Measurements from ENCODE around the gene DGKI.

Gene DGKI

DNA sequence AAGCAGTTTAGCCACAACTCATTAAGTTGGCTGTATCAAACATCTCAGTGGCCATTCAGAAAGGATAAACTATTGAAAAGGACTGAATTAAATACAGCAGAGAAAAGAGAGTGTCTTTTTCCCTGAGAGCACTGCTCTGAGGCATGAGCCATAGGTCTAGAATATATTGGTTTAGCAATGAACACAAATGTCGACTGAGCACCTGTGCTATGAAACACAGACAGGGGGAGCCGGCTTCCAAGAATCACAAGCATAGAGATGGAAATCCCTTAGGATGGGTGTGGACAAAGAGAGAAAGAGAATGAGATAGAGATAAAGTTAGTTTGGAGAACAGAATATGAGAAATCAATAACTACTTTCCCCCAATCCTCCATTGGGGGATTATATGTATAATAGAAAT is 54.8 kb downstream of the DGKI start:
- WGBS = 81% methylated on average over 2 of the region's 2 CpGs
- H2BK120ac ChIP-seq (ENCODE audit: low read depth, low read length) = no peak overlapping the region

DNA sequence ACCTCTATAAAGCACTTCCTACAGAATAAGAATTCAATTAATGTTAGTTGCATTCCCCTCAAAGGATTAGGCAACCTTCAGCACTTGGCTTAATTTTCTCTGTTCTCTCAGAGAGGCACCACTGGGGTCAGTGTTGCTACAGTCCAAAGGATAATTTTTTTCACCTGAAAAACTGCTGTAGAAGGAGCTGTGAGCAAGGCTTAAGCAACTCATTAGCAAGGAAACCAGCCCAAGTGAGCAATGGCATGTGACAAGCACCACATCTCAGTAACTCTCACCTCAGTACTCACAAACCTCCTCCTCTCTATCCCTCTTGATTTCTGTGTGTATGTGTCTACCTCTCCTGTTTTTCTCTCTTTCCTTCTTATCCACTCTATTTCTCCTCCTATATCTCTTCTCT is 55.9 kb downstream of the DGKI start:
- H4K91ac ChIP-seq (ENCODE audit: low read length) = no peak overlapping the region
- no peaks in the 10 kb centered on the region for H3K27me3 ChIP-seq (ENCODE audit: control insufficient read depth in 1 of 2, insufficient read depth in 1 of 2, low read length in 2 of 2)
- H3K4me3 ChIP-seq (ENCODE audit: insufficient read depth in 1 of 2, low read depth in 1 of 2, low read length in 2 of 2) = no peak overlapping the region
- H3K23ac ChIP-seq (ENCODE audit: low read length in 2 of 2) = no peak overlapping the region
- no peaks in the 10 kb centered on the region for H3K4me1 ChIP-seq (ENCODE audit: control insufficient read depth, insufficient read depth, low read depth, low read length)
- H2BK5ac ChIP-seq (ENCODE audit: low read depth, low read length, poor library complexity, severe bottlenecking) = no peak overlapping the region
- H3K27ac ChIP-seq (ENCODE audit: low read length, poor library complexity, severe bottlenecking) = no peak overlapping the region
- H2AFZ ChIP-seq (ENCODE audit: low read depth, low read length) = no peak overlapping the region
- no peak overlapping the region for H3K18ac ChIP-seq (ENCODE audit: low read depth in 1 of 2, low read length in 2 of 2)
- no peak overlapping the region for H3K4me2 ChIP-seq (ENCODE audit: low read length, poor library complexity, severe bottlenecking)
- no peak overlapping the region for H4K8ac ChIP-seq (ENCODE audit: low read length)
- no peak overlapping the region for H2BK12ac ChIP-seq (ENCODE audit: low read length in 2 of 2)
- no peak for DNase-seq
- no peaks in the 10 kb centered on the region for H3K9me3 ChIP-seq (ENCODE audit: control insufficient read depth, low read length)
- H3K79me1 ChIP-seq (replicated peaks; ENCODE audit: low read length, poor library complexity, severe bottlenecking) = no peaks in the 10 kb centered on the region
- H3K9ac ChIP-seq (ENCODE audit: low read length) = no peak overlapping the region
- no peak overlapping the region for H3K4ac ChIP-seq (ENCODE audit: low read depth in 1 of 2, low read length in 2 of 2)
- no peak overlapping the region for H2BK15ac ChIP-seq (ENCODE audit: low read depth, poor library complexity, severe bottlenecking)
- H2AK5ac ChIP-seq (ENCODE audit: low read length, severe bottlenecking) = peak overlapping the region; percentile 42
- H2BK120ac ChIP-seq (ENCODE audit: low read depth, low read length) = no peak overlapping the region
- H3K14ac ChIP-seq (ENCODE audit: low read length in 2 of 2) = no peak overlapping the region
- H3K36me3 ChIP-seq (ENCODE audit: control insufficient read depth in 1 of 2, insufficient read depth in 2 of 2, low read depth in 1 of 2, low read length in 2 of 2) = no peaks in the 10 kb centered on the region

More for the DNA sequence above, 54.8 kb downstream of the DGKI start:
- H3K4me2 ChIP-seq (ENCODE audit: low read length, poor library complexity, severe bottlenecking) = no peak overlapping the region
- no peak overlapping the region for H4K8ac ChIP-seq (ENCODE audit: low read length)
- DNase-seq = no peak
- H3K79me1 ChIP-seq (replicated peaks; ENCODE audit: low read length, poor library complexity, severe bottlenecking) = no peaks in the 10 kb centered on the region
- no peaks in the 10 kb centered on the region for H3K36me3 ChIP-seq (ENCODE audit: control insufficient read depth in 1 of 2, insufficient read depth in 2 of 2, low read depth in 1 of 2, low read length in 2 of 2)
- H3K4ac ChIP-seq (ENCODE audit: low read depth in 1 of 2, low read length in 2 of 2) = no peak overlapping the region
- H2AFZ ChIP-seq (ENCODE audit: low read depth, low read length) = no peak overlapping the region
- no peak overlapping the region for H2BK15ac ChIP-seq (ENCODE audit: low read depth, poor library complexity, severe bottlenecking)
- H3K27me3 ChIP-seq (ENCODE audit: control insufficient read depth in 1 of 2, insufficient read depth in 1 of 2, low read length in 2 of 2) = no peaks in the 10 kb centered on the region
- H3K4me1 ChIP-seq (ENCODE audit: control insufficient read depth, insufficient read depth, low read depth, low read length) = no peaks in the 10 kb centered on the region
- H3K9me3 ChIP-seq (ENCODE audit: control insufficient read depth, low read length) = no peaks in the 10 kb centered on the region
- H3K27ac ChIP-seq (ENCODE audit: low read length, poor library complexity, severe bottlenecking) = no peak overlapping the region
- H3K14ac ChIP-seq (ENCODE audit: low read length in 2 of 2) = no peak overlapping the region
- H2AK5ac ChIP-seq (ENCODE audit: low read length, severe bottlenecking) = no peak overlapping the region
- H2BK5ac ChIP-seq (ENCODE audit: low read depth, low read length, poor library complexity, severe bottlenecking) = no peak overlapping the region
- H2BK12ac ChIP-seq (ENCODE audit: low read length in 2 of 2) = no peak overlapping the region
- H3K18ac ChIP-seq (ENCODE audit: low read depth in 1 of 2, low read length in 2 of 2) = no peak overlapping the region
- H4K91ac ChIP-seq (ENCODE audit: low read length) = no peak overlapping the region
- no peak overlapping the region for H3K9ac ChIP-seq (ENCODE audit: low read length)
- no peak overlapping the region for H3K4me3 ChIP-seq (ENCODE audit: insufficient read depth in 1 of 2, low read depth in 1 of 2, low read length in 2 of 2)
- no peak overlapping the region for H3K23ac ChIP-seq (ENCODE audit: low read length in 2 of 2)

DNA sequence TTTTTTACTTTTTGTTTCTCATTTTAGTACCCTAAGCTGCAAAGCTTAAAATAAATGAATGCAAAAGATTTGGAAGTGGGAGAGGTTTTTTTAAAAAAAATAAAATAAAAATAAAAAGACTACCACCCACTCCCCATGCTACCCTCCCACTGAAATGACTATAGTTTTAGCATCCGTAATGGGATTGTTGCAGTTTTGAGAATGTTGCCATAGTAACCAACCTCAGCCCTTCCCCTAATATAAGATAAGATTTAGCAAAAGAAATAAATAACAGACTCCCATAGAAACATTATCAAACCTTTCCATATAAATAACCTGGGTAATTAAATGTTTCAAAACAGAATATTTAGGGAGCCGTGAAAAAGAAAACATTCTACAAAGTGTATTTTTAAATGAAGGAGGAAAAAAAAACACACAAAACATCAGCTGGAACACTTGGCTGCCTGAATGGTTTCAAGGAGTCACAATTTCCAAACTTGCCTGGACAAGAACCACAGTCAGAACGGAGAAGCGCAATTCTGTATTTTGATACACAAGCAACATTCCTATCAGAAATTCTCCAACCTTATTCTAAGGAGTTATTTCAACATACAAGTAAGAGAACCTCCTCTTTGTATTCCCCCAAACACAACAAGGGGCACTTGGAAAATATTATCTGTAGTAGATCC is 57.4 kb downstream of the DGKI start:
- Histone ChIP-seq H3K27ac (ENCODE audit: low read length, poor library complexity, severe bottlenecking) (no peak overlapping the region), H4K91ac (ENCODE audit: low read length) (no peak overlapping the region), H3K9ac (ENCODE audit: low read length) (peak overlapping the region; percentile 69), H3K14ac (ENCODE audit: low read length in 2 of 2) (no peak overlapping the region), H2BK120ac (ENCODE audit: low read depth, low read length) (no peak overlapping the region), H3K23ac (ENCODE audit: low read length in 2 of 2) (no peak overlapping the region), H2BK15ac (ENCODE audit: low read depth, poor library complexity, severe bottlenecking) (no peak overlapping the region), H4K8ac (ENCODE audit: low read length) (no peak overlapping the region), H3K36me3 (ENCODE audit: control insufficient read depth in 1 of 2, insufficient read depth in 2 of 2, low read depth in 1 of 2, low read length in 2 of 2) (no peaks in the 10 kb centered on the region), H3K4me3 (ENCODE audit: insufficient read depth in 1 of 2, low read depth in 1 of 2, low read length in 2 of 2) (no peak overlapping the region), H2BK12ac (ENCODE audit: low read length in 2 of 2) (no peak overlapping the region), H2BK5ac (ENCODE audit: low read depth, low read length, poor library complexity, severe bottlenecking) (no peak overlapping the region), H3K4ac (ENCODE audit: low read depth in 1 of 2, low read length in 2 of 2) (no peak overlapping the region), H3K4me1 (ENCODE audit: control insufficient read depth, insufficient read depth, low read depth, low read length) (no peaks in the 10 kb centered on the region), H2AFZ (ENCODE audit: low read depth, low read length) (no peak overlapping the region), H3K27me3 (ENCODE audit: control insufficient read depth in 1 of 2, insufficient read depth in 1 of 2, low read length in 2 of 2) (no peaks in the 10 kb centered on the region), H3K79me1 (replicated peaks; ENCODE audit: low read length, poor library complexity, severe bottlenecking) (no peaks in the 10 kb centered on the region), H3K9me3 (ENCODE audit: control insufficient read depth, low read length) (peaks cover 2% of the 10 kb centered on the region), H2AK5ac (ENCODE audit: low read length, severe bottlenecking) (no peak overlapping the region), H3K18ac (ENCODE audit: low read depth in 1 of 2, low read length in 2 of 2) (no peak overlapping the region), H3K4me2 (ENCODE audit: low read length, poor library complexity, severe bottlenecking) (no peak overlapping the region)
- WGBS = 92% methylated on average over 3 of the region's 4 CpGs
- DNase-seq = no peak

DNA sequence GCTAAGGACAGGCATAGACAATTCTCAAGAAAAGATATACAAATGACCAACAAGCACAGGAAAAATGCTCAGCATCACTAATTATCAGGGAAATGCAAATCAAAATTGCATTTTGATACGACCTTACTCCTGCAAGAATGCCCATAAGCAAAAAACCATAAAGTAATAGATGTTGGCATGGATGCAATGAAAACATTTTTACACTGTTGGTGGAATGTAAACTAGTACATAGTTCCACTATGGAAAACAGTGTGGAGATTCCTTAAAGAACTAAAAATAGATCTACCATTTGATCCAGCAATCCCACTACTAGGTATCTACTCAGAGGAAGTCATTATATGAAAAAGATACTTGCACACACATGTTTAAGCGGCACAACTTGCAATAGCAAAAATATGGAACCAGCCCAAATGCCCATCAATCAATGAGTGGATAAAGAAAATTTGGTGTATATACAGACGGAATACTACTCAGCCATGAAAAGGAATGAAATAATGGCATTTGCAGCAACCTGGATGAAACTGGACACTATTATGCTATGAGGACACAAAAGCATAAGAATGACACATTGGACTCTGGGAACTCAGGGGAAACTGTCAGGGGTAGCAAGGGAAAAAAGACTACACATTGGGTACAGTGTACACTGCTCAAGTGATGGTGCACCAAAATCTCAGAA is 59.3 kb downstream of the DGKI start:
- Histone ChIP-seq H3K79me1 (replicated peaks; ENCODE audit: low read length, poor library complexity, severe bottlenecking) (no peaks in the 10 kb centered on the region), H3K18ac (ENCODE audit: low read depth in 1 of 2, low read length in 2 of 2) (no peak overlapping the region)
- WGBS = 94% methylated on average over 1 of the region's 3 CpGs

More for the DNA sequence above, 59.3 kb downstream of the DGKI start:
- H4K91ac ChIP-seq (ENCODE audit: low read length) = no peak overlapping the region
- H2AFZ ChIP-seq (ENCODE audit: low read depth, low read length) = no peak overlapping the region
- H2BK12ac ChIP-seq (ENCODE audit: low read length in 2 of 2) = no peak overlapping the region
- no peak overlapping the region for H2BK120ac ChIP-seq (ENCODE audit: low read depth, low read length)
- H2BK15ac ChIP-seq (ENCODE audit: low read depth, poor library complexity, severe bottlenecking) = no peak overlapping the region
- H3K36me3 ChIP-seq (ENCODE audit: control insufficient read depth in 1 of 2, insufficient read depth in 2 of 2, low read depth in 1 of 2, low read length in 2 of 2) = no peaks in the 10 kb centered on the region
- H3K27ac ChIP-seq (ENCODE audit: low read length, poor library complexity, severe bottlenecking) = no peak overlapping the region
- no peak overlapping the region for H2BK5ac ChIP-seq (ENCODE audit: low read depth, low read length, poor library complexity, severe bottlenecking)
- H3K4me2 ChIP-seq (ENCODE audit: low read length, poor library complexity, severe bottlenecking) = no peak overlapping the region
- H3K4ac ChIP-seq (ENCODE audit: low read depth in 1 of 2, low read length in 2 of 2) = no peak overlapping the region
- peaks cover 10% of the 10 kb centered on the region for H3K9me3 ChIP-seq (ENCODE audit: control insufficient read depth, low read length)
- H3K23ac ChIP-seq (ENCODE audit: low read length in 2 of 2) = no peak overlapping the region
- H3K14ac ChIP-seq (ENCODE audit: low read length in 2 of 2) = no peak overlapping the region
- H2AK5ac ChIP-seq (ENCODE audit: low read length, severe bottlenecking) = no peak overlapping the region
- no peak for DNase-seq
- no peak overlapping the region for H3K9ac ChIP-seq (ENCODE audit: low read length)
- H3K4me3 ChIP-seq (ENCODE audit: insufficient read depth in 1 of 2, low read depth in 1 of 2, low read length in 2 of 2) = no peak overlapping the region
- no peaks in the 10 kb centered on the region for H3K4me1 ChIP-seq (ENCODE audit: control insufficient read depth, insufficient read depth, low read depth, low read length)
- H3K27me3 ChIP-seq (ENCODE audit: control insufficient read depth in 1 of 2, insufficient read depth in 1 of 2, low read length in 2 of 2) = no peaks in the 10 kb centered on the region
- H4K8ac ChIP-seq (ENCODE audit: low read length) = no peak overlapping the region
